HCT116 (cell line): ENCODE measurements around the gene SND1.

Experiments
- EZH2 ChIP-seq: fragments of 200-600 bp; sonication (generic); IDR thresholded peaks from 2 replicates; pipeline ENCODE4 v1.6.1; 2017; ENCODE audit warnings: antibody characterized with exemption, mixed run types
- TF ChIP-seq, protein P1 (sequence below), 3 experiments: fragments of 200-600 bp in 1 of 3; sonication (generic) in 1 of 3; IDR thresholded peaks in 2 of 3; conservative IDR thresholded peaks in 1 of 3; 2 replicates each; pipeline ENCODE4 v1.5.1; 2012 to 2017; ENCODE audit warnings: low read depth in 2 of 3, low read length in 2 of 3, antibody characterized with exemption in 1 of 3, borderline replicate concordance in 1 of 3, control low read depth in 1 of 3, mild to moderate bottlenecking in 1 of 3, mixed read lengths in 1 of 3, mixed run types in 1 of 3, moderate library complexity in 1 of 3; ENCODE audit not compliant: insufficient read depth in 1 of 3
- TF ChIP-seq, protein P2 (sequence below): IDR thresholded peaks from 2 replicates; pipeline ENCODE4 v1.6.1; 2012

GRCh38 chr7:127625331-127625730 is 26.7 kb upstream of the SND1 start:
- TF ChIP-seq, protein P1, sequence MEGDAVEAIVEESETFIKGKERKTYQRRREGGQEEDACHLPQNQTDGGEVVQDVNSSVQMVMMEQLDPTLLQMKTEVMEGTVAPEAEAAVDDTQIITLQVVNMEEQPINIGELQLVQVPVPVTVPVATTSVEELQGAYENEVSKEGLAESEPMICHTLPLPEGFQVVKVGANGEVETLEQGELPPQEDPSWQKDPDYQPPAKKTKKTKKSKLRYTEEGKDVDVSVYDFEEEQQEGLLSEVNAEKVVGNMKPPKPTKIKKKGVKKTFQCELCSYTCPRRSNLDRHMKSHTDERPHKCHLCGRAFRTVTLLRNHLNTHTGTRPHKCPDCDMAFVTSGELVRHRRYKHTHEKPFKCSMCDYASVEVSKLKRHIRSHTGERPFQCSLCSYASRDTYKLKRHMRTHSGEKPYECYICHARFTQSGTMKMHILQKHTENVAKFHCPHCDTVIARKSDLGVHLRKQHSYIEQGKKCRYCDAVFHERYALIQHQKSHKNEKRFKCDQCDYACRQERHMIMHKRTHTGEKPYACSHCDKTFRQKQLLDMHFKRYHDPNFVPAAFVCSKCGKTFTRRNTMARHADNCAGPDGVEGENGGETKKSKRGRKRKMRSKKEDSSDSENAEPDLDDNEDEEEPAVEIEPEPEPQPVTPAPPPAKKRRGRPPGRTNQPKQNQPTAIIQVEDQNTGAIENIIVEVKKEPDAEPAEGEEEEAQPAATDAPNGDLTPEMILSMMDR (IDR thresholded peaks at IDR 0.05 in 2 of 3, conservative IDR thresholded peaks at IDR 0.05 in 1 of 3; ENCODE audit: borderline replicate concordance in 1 of 3, insufficient read depth in 1 of 3, low read depth in 2 of 3, low read length in 2 of 3), result no peak
- TF ChIP-seq, protein P2, sequence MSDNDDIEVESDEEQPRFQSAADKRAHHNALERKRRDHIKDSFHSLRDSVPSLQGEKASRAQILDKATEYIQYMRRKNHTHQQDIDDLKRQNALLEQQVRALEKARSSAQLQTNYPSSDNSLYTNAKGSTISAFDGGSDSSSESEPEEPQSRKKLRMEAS, result no peak
- no peak for TF ChIP-seq EZH2
